GM18520 (cell line): ENCODE data around the gene RHCE.
"Not testable (repeated sequence)": the region's sequence is repeated elsewhere in the genome, so short reads cannot be mapped to it uniquely, and the experiment has no call there.

Source experiments
- ATAC-seq: cut with Tn5 transposase; IDR thresholded peaks from one replicate; pipeline ENCODE4 v1.9.1; 2021; ENCODE audit not compliant: unreplicated experiment

The RHCE gene

GRCh38 chr1:25349606-25350005 lies 71.0 kb downstream of the RHCE start:
- no peak for ATAC-seq

- ATAC-seq, result no peak
These were observed 73.1 kb downstream of the RHCE start for GRCh38 chr1:25347556-25347955.

- no peak for ATAC-seq
These were observed 76.8 kb downstream of the RHCE start for GRCh38 chr1:25343872-25344271.

- no peak for ATAC-seq
These were observed 77.8 kb downstream of the RHCE start for GRCh38 chr1:25342846-25343245.

- ATAC-seq, result no peak
These were observed 78.9 kb downstream of the RHCE start for GRCh38 chr1:25341746-25342145.

- ATAC-seq, result no peak
These were observed 81.6 kb downstream of the RHCE start for GRCh38 chr1:25338986-25339385.

GRCh38 chr1:25338188-25338981 lies 82.2 kb downstream of the RHCE start, which contains the start of gene TMEM50A:
TMEM50A (plus strand) TSS chr1:25338334; CDS start chr1:25340487, 2,153 bp downstream.
- ATAC-seq, result peak; percentile 43

GRCh38 chr1:25337483-25338187 lies 83.0 kb downstream of the RHCE start:
- peak; percentile 12 for ATAC-seq

- ATAC-seq, result not testable (repeated sequence)
These were observed 83.7 kb downstream of the RHCE start for GRCh38 chr1:25336922-25337354.

GRCh38 chr1:25329950-25330349 lies 90.7 kb downstream of the RHCE start:
- ATAC-seq, result not testable (repeated sequence)

- not testable (repeated sequence) for ATAC-seq
These were observed 91.3 kb downstream of the RHCE start for GRCh38 chr1:25329336-25329735.

- not testable (repeated sequence) for ATAC-seq
These were observed 91.8 kb downstream of the RHCE start for GRCh38 chr1:25328791-25329185.

- not testable (repeated sequence) for ATAC-seq
These were observed 92.5 kb downstream of the RHCE start for GRCh38 chr1:25327864-25328790.

- not testable (repeated sequence) for ATAC-seq
These were observed 96.2 kb downstream of the RHCE start for GRCh38 chr1:25324407-25324806.

GRCh38 chr1:25322127-25322526 lies 98.5 kb downstream of the RHCE start:
- ATAC-seq, result not testable (repeated sequence)

GRCh38 chr1:25320314-25320938 lies 100.2 kb downstream of the RHCE start:
- ATAC-seq, result not testable (repeated sequence)

GRCh38 chr1:25312806-25313470 lies 107.7 kb downstream of the RHCE start:
- ATAC-seq, result not testable (repeated sequence)
